AG04450 (cell line): Measurements from ENCODE around the gene RAB38. TPM values are rescaled to one million over a fixed set of nuclear protein-coding genes. Genes with fewer than 3 reads are reported as not detected.

Source experiments
- CTCF ChIA-PET: fragments of 300-600, 350-600 bp; formaldehyde crosslinking; extraction: SDS; loops from one replicate; lab custom pipeline; 2022; ENCODE audit warnings: antibody characterized with exemption, inconsistent platforms; lab: Charles Lee
- POLR2A ChIA-PET: fragments of 350-600 bp; formaldehyde crosslinking; extraction: SDS; loops from one replicate; lab custom pipeline; 2021; ENCODE audit warnings: antibody characterized with exemption, inconsistent platforms; lab: Yijun Ruan, JAX
- DNase-seq: peaks from one replicate; pipeline ENCODE4 v3.0.0-alpha.2; 2011; ENCODE audit warnings: low read depth, low spot score
- H3K27ac ChIP-seq: one replicate; pipeline ENCODE4 v1.5.1; 2012; ENCODE audit warnings: low read depth, low read length, control low read depth
- H3K27me3 ChIP-seq: one replicate; pipeline ENCODE4 v1.6.0; 2012; ENCODE audit warnings: low read length; ENCODE audit not compliant: control insufficient read depth, insufficient read depth
- H3K4me3 ChIP-seq: 2 replicates; pipeline ENCODE4 v1.5.1; 2011; ENCODE audit warnings: mild to moderate bottlenecking, low read depth, low read length, control low read depth
- H3K9me3 ChIP-seq: 2 replicates; pipeline ENCODE4 v1.5.1; 2012; ENCODE audit warnings: low read length; ENCODE audit not compliant: control insufficient read depth, insufficient read depth
- CTCF ChIP-seq: IDR thresholded peaks from 2 replicates; pipeline ENCODE4 v1.5.1; 2011; ENCODE audit warnings: low read depth, low read length, control low read depth, inconsistent platforms
- polyA plus RNA-seq: library from polyadenylated mRNA; depleted of rRNA; stranded (reverse); fragments of >200 nt; gene quantifications from 2 replicates; pipeline ENCODE4 v1.2.3, GENCODE V29; 2011

RAB38 gene
- polyA plus RNA-seq, 1 experiment: 7.2 TPM

- ChIA-PET CTCF (no interaction called here), POLR2A (no interaction called here)
- no peak for DNase-seq
- no peak overlapping the region for H3K4me3 ChIP-seq
- H3K27me3 ChIP-seq: peaks cover 2% of the 10 kb centered on the region
- TF ChIP-seq CTCF: no peak
- no peaks in the 10 kb centered on the region for H3K9me3 ChIP-seq
- no peak overlapping the region for H3K27ac ChIP-seq
These were observed 6.5 kb upstream of the RAB38 start for GRCh38 chr11:88181776-88182175.

- POLR2A ChIA-PET: no interaction called here
These were observed 4.9 kb upstream of the RAB38 start for GRCh38 chr11:88179971-88180629.

GRCh38 chr11:88179141-88179540 is 3.9 kb upstream of the RAB38 start:
- no peak overlapping the region for H3K4me3 ChIP-seq
- H3K27me3 ChIP-seq: peaks cover 2% of the 10 kb centered on the region
- H3K9me3 ChIP-seq: no peaks in the 10 kb centered on the region
- CTCF ChIA-PET: interaction anchor here (1.5 kb wide), 1 partner anchor 163 kb away, joined by 3 read pairs; no protein-coding TSS in a partner anchor
- no peak overlapping the region for H3K27ac ChIP-seq
- DNase-seq: no peak
- POLR2A ChIA-PET: no interaction called here
- TF ChIP-seq CTCF: no peak

More at GRCh38 chr11:88179971-88180629, 4.9 kb upstream of the RAB38 start:
- DNase-seq: no peak
- TF ChIP-seq CTCF: no peak
- Histone ChIP-seq H3K27me3 (peaks cover 2% of the 10 kb centered on the region), H3K27ac (no peak overlapping the region), H3K9me3 (no peaks in the 10 kb centered on the region), H3K4me3 (no peak overlapping the region)
- CTCF ChIA-PET: interaction anchor here (0.8 to 1.5 kb wide), 2 partner anchors 52 to 164 kb away, joined by 3 read pairs; no protein-coding TSS in a partner anchor

GRCh38 chr11:88178191-88178590 is 2.9 kb upstream of the RAB38 start:
- no peak for TF ChIP-seq CTCF
- no peak for DNase-seq
- ChIA-PET CTCF (interaction anchor here (0.6 to 1.1 kb wide), 2 partner anchors 366 to 381 kb away, joined by 3 read pairs; no protein-coding TSS in a partner anchor), POLR2A (no interaction called here)
- Histone ChIP-seq H3K9me3 (no peaks in the 10 kb centered on the region), H3K4me3 (no peak overlapping the region), H3K27ac (no peak overlapping the region), H3K27me3 (peaks cover 2% of the 10 kb centered on the region)

GRCh38 chr11:88175569-88176075 is 379 bp upstream of the RAB38 start:
- TF ChIP-seq CTCF: no peak
- no peak for DNase-seq
- ChIA-PET CTCF (interaction anchor here (1.0 kb wide), 1 partner anchor 158 kb away, joined by 3 read pairs; no protein-coding TSS in a partner anchor), POLR2A (no interaction called here)
- Histone ChIP-seq H3K27me3 (no peaks in the 10 kb centered on the region), H3K9me3 (no peaks in the 10 kb centered on the region), H3K4me3 (peak overlapping the region; percentile 71), H3K27ac (no peak overlapping the region)
